ENCODE results near the gene GBA3. TPM values are rescaled to one million over a fixed set of nuclear protein-coding genes. Genes with fewer than 3 reads are reported as not detected.

Gene GBA3
- polyA plus RNA-seq (2011; rRNA removed) (not detected in 2 replicates), polyA minus RNA-seq (2011; rRNA and poly(A)+ RNA removed) (not detected in 2 replicates)

DNA sequence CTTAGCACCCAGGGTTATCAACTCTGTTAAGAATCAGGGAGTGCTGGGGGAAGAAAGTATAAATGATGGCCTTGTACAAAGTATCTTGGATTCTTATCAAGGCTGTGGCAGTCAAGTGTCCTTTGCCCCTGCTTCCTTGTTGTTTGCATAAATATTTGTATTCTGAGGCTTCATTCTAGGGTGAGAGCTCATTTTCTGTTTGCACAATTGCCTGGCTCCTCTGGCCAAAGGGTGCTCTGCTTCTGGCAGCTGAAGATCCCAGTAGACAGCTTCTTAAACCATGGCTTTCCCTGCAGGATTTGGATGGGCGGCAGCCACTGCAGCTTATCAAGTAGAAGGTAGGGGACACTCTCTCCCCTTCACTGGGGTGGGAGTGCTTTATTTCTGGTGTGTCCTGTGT lies at the start of gene GBA3:
Gene GBA3 (plus strand): TSS at position 202 of the 400 bp plus-strand sequence.
- TF ChIP-seq, protein P1, sequence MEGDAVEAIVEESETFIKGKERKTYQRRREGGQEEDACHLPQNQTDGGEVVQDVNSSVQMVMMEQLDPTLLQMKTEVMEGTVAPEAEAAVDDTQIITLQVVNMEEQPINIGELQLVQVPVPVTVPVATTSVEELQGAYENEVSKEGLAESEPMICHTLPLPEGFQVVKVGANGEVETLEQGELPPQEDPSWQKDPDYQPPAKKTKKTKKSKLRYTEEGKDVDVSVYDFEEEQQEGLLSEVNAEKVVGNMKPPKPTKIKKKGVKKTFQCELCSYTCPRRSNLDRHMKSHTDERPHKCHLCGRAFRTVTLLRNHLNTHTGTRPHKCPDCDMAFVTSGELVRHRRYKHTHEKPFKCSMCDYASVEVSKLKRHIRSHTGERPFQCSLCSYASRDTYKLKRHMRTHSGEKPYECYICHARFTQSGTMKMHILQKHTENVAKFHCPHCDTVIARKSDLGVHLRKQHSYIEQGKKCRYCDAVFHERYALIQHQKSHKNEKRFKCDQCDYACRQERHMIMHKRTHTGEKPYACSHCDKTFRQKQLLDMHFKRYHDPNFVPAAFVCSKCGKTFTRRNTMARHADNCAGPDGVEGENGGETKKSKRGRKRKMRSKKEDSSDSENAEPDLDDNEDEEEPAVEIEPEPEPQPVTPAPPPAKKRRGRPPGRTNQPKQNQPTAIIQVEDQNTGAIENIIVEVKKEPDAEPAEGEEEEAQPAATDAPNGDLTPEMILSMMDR (IDR thresholded peaks at IDR 0.05; ENCODE audit: insufficient read depth, low read depth, low read length), result no peak
- Histone ChIP-seq H3K36me3 (ENCODE audit: control insufficient read depth, insufficient read depth, low read length) (no peaks in the 10 kb centered on the region), H3K27me3 (ENCODE audit: control insufficient read depth, insufficient read depth, low read length) (no peaks in the 10 kb centered on the region; the same call in 1 of the 2 replicates), H3K4me3 (ENCODE audit: low read depth, low read length) (no peak within 1 kb of the TSS)
- ChIA-PET CTCF (interaction anchor here (1.8 to 3.4 kb wide), 5 partner anchors 86 to 903 kb away, joined by 5 to 20 read pairs (median 6); no protein-coding TSS in a partner anchor), POLR2A (no interaction called here)
- no peak for DNase-seq (ENCODE audit: low read depth)

DNA sequence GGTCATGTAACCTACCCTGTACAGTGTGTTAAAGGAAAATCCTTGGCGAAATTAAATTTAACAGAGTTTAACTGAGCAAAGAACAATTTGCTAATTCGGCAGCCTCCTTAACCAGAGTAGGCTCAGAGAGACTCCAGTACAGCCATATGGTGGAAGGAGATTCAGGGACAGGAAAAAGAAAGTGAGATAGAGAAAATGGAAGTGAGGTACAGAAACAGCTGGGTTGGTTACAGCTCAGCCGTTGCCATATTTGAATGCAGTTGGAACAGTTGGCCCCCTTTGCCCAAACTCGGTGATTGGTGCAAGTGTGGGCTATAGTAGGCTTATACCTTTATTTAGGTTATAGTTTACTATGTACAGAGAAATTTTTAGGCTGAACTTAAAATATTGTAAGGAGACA lies 48.8 kb upstream of the GBA3 start:
- H3K36me3 ChIP-seq (ENCODE audit: control insufficient read depth, insufficient read depth, low read length), result no peaks in the 10 kb centered on the region
- TF ChIP-seq, protein P1 (IDR thresholded peaks at IDR 0.05; ENCODE audit: insufficient read depth, low read depth, low read length), result no peak
- no peak overlapping the region for H3K4me3 ChIP-seq (ENCODE audit: low read depth, low read length)
- no peak for DNase-seq (ENCODE audit: low read depth)
- CTCF ChIA-PET, result no interaction called here
- POLR2A ChIA-PET, result no interaction called here
- no peaks in the 10 kb centered on the region for H3K27me3 ChIP-seq (ENCODE audit: control insufficient read depth, insufficient read depth, low read length)

DNA sequence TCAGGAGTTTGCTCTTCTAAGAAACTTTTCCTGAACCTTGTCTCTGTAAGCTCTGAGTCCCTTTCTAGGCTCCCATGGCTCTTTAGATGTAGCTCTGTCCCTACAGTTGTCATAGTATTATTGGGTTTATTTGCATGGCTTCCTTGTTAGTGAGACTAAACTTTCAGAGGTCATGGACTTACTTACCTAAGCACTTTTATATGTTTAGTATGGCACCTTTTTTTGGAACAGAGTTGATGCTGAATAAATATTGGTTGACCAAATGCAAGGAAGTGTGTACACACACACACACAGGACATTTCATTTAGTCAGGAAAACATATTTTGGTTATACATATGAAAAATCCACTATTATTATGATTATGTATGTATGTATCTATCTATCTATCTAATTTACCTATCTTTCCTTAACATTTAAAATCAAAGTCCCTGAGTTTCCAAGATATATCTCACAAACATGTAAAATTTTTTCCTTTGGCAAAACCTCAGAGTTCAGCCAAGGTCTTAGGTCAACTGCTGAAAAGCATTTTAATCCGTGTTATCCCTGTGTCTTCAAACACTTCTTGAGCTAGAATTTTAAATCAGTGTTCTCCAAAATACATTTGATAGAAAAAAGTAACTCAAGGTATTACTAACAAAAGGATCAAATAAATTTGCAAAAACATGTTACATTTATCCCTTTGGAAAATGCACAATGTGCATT lies 47.1 kb upstream of the GBA3 start:
- no peak for DNase-seq (ENCODE audit: low read depth)
- no peaks in the 10 kb centered on the region for H3K27me3 ChIP-seq (ENCODE audit: control insufficient read depth, insufficient read depth, low read length)
- TF ChIP-seq, protein P1 (IDR thresholded peaks at IDR 0.05; ENCODE audit: insufficient read depth, low read depth, low read length), result no peak
- no peaks in the 10 kb centered on the region for H3K36me3 ChIP-seq (ENCODE audit: control insufficient read depth, insufficient read depth, low read length)
- CTCF ChIA-PET, result no interaction called here
- H3K4me3 ChIP-seq (ENCODE audit: low read depth, low read length), result no peak overlapping the region
- POLR2A ChIA-PET, result no interaction called here

GRCh38 chr4:22648996-22649395 lies 43.7 kb upstream of the GBA3 start:
- CTCF ChIA-PET, result no interaction called here
- Histone ChIP-seq H3K36me3 (ENCODE audit: control insufficient read depth, insufficient read depth, low read length) (no peaks in the 10 kb centered on the region), H3K27me3 (ENCODE audit: control insufficient read depth, insufficient read depth, low read length) (no peaks in the 10 kb centered on the region), H3K4me3 (ENCODE audit: low read depth, low read length) (no peak overlapping the region)
- no peak for DNase-seq (ENCODE audit: low read depth)
- POLR2A ChIA-PET, result no interaction called here
- TF ChIP-seq, protein P1 (IDR thresholded peaks at IDR 0.05; ENCODE audit: insufficient read depth, low read depth, low read length), result no peak

- DNase-seq (ENCODE audit: low read depth), result no peak
- TF ChIP-seq, protein P1 (IDR thresholded peaks at IDR 0.05; ENCODE audit: insufficient read depth, low read depth, low read length), result no peak
- no peaks in the 10 kb centered on the region for H3K27me3 ChIP-seq (ENCODE audit: control insufficient read depth, insufficient read depth, low read length)
- ChIA-PET CTCF (interaction anchor here (1.0 kb wide), 1 partner anchor 186 kb away, joined by 3 read pairs; no protein-coding TSS in a partner anchor), POLR2A (no interaction called here)
- no peak overlapping the region for H3K4me3 ChIP-seq (ENCODE audit: low read depth, low read length)
- H3K36me3 ChIP-seq (ENCODE audit: control insufficient read depth, insufficient read depth, low read length), result no peaks in the 10 kb centered on the region
Observed at GRCh38 chr4:22650771-22651170, 42.0 kb upstream of the GBA3 start.

All from BJ (cell line).